Left colon (tissue), 2 donors: Measurements from ENCODE around the gene G6PD. TPM values are rescaled to one million over a fixed set of nuclear protein-coding genes. Genes with fewer than 3 reads are reported as not detected.
"Not testable (repeated sequence)": the region's sequence is repeated elsewhere in the genome, so short reads cannot be mapped to it uniquely, and the experiment has no call there.

Source experiments
- ATAC-seq: fragments of 200-7000 bp; cut with Tn5 transposase; one replicate; pipeline ENCODE4 v1.9.1; 2020; ENCODE audit warnings: mild to moderate bottlenecking, moderate library complexity
- DNase-seq, 2 donors: peaks; one replicate each; pipeline ENCODE4 v3.0.0-alpha.2; 2020
- intact Hi-C, 2 donors: fragments of 100-400 bp; cut with DNase I in 1 of 2; cut with micrococcal nuclease in 1 of 2; formaldehyde crosslinking; loops; one replicate each; pipeline versions ENCODE4 v1.11.2 to v1.14.0; 2022; cut with DNase I, micrococcal nuclease
- total RNA-seq, 2 donors: library from RNA; stranded (reverse); fragmentation: NEBNext Ultra II Directional; extraction: Animal tissue kit (Norgen Biotek cat#: 25700); gene quantifications; one replicate each; pipeline ENCODE4 v1.2.1, GENCODE V29; 2021
- donor health status: DM: no; HTN: no; CAD: no.
- donor health status: DM: yes; HTN: yes; CAD: no.

G6PD gene
- total RNA-seq, 2 donors from 2014 or later, result 30.5 to 34.2 TPM

DNA sequence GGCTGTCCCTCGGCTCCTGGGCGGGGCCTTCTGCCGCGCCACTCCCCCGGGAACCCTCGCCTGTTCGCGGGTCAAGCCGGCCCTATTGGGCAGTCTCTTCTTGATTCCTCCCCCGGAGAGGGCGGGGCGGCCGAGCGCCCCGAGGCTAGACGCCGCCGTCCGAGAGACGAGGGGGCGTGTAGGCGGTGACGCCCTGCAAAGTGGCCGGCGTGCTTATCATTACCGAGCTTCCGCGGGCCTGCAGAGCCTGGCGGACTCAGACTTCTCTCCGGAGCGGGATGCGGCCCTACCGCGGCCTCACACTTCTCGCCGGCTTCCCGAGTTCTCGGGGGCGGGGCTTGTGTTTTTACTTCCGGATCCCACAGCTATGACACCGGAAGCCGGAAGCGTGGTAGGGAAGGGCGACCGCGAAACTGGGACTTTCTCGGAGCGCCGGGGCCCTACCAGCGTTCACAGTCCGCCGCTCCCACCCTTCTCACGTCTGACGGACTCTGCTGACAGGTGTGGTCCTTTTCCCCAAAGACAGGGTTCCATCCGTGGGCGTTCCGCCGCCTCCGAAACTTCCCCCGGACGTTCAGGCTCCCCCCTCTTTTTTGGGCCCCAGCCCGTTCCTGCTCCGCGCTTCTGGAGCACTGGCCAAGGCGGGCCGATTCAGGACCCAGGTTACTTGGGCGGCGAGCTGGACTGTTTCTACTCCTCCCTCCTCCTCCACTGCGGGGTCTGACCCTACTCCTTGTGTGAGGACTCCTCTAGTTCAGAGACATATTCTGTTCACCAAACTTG lies 790 bp upstream of the G6PD start, which contains the start of gene IKBKG:
Gene IKBKG (plus strand): TSS at position 376 of the 783 bp plus-strand sequence. CDS start 4,383 bp downstream, outside the sequence.
- DNase-seq, result peak; percentile 88 to 92
- intact Hi-C loops, result no loop called here
- ATAC-seq, result peak; percentile 90

DNA sequence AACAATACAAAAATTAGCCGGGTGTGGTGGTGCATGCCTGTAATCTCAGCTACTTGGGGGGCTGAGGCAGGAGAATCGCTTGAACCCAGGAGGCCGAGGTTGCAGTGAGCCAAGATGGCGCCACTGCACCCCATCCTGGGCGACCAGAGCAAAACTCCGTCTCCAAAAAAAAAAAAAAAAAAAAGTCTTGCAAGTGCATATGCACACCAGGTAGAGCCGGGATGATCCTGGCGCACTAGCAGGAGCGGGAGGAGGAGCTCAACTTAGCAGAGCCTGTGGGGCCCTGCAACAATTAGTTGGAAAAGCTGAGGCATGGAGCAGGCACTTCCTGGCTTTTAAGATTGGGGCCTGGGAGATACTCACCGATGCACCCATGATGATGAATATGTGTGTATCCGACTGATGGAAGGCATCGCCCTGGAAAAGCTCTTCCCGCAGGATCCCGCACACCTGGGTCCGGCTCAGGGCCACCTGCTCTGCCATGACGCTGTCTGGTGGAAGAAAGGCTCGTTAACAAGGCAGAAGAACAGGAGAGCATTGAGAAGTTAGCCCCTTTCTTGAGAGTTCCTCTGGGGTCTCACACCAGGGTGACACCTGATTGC lies 872 bp downstream of the G6PD start:
- ATAC-seq (no peak), DNase-seq (no peak)

DNA sequence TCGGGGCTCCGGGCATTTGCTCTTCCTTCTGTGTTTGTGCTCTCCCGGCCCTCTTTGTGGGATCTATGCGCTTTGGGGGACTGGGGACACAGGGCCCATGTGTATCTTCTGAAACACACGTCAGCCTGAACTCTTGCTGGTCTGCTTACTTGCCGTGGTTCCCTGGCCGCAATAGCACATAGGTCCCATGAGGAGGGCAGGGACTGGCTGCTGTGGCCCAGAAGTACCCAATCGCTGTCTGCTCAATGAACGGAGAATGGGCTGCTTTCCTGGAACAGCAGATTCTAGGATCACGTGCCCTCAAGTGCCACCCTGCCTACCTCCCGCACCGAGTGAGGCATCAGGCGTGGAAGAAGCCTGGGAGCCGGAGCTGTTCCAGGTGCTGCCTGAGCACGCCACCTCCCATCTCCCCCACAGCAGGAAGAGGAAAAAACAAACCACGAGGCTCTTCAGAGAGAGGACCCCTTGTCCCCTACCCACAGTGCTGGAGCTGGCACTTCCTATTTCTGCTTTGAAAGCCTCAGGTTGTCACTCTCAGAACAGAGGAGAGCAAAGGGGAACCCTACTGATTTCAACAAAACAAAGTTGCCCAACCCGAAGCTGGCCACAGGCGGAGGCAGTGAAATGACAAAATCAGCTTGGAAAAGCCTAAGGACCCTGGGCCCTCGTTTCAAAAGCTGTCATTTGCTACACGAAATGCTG lies 3.8 kb downstream of the G6PD start:
- ATAC-seq, result no peak
- no peak for DNase-seq
- intact Hi-C loops, result no loop called here

More for the DNA sequence above, 872 bp downstream of the G6PD start:
- intact Hi-C loops, result no loop called here

DNA sequence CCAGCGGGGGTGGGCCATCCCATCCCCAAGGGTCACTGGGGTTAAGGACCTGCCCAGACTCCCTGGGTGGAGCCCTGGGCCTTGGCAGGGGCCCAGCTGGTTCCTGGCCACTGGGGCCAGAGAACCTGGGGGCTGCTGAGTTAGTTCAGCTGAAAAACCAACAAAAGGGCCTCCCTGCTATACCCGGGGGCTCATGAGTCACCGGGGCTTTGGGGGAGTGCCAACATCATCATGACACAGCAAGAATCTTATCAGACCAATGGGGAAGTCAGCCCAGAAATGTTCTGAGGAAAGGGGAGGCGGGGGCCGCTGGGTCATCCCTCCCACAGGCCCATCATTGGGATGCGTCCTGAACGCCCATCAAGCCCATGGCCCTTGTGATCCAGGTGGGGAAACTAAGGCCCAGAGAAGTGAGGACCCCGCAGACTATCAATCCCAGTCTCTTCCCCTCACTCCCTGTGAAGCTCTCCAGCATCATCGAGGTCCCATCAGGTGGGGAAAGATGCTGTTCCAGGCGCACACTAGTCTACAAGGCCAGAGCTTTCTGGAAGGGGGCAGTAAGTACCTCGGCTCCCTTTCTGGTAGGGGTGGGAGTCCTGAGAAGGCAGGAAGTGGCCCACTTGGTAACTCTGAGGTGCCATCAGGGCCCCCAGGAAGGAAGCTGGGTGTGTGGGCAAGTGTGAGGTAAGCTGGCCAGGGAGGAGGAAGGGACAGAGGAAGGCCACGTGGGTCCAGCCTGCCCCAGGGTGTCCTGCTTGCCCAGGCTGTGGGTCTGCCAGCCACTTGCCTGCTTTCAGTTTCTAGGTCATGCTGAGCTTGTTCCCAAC lies 4.5 kb downstream of the G6PD start:
- peak in 1 of 2 donors; percentile 50 for DNase-seq
- intact Hi-C loops, result no loop called here
- ATAC-seq, result no peak

DNA sequence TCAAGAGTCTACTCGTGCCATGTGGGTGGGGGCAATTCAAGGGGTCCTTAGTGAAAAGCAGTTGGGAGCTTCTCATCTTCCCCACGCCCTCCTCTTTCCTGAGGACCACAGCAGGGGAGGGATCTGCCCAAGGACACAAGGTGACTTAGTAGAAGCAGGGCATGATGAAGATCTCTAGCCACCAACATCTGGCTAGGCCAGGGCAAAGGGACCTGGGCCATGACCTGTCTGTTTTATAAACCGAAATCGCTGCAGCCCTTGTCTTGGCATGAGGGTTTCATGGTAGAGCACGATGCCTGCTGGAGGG lies 5.1 kb downstream of the G6PD start:
- no peak for ATAC-seq
- no peak for DNase-seq
- intact Hi-C loops, result no loop called here

- no peak for DNase-seq
- no peak for ATAC-seq
- intact Hi-C loops, result no loop called here
Observed at GRCh38 chrX:154540897-154541535, 5.6 kb downstream of the G6PD start.

- intact Hi-C loops, ATAC-seq, DNase-seq: not testable (repeated sequence)
Observed at GRCh38 chrX:154540365-154540764, 6.3 kb downstream of the G6PD start.

GRCh38 chrX:154539077-154539476 lies 7.6 kb downstream of the G6PD start:
- ATAC-seq (no peak), DNase-seq (no peak)
- intact Hi-C loops, result no loop called here

- intact Hi-C loops, result no loop called here
- ATAC-seq (no peak), DNase-seq (no peak)
Observed at GRCh38 chrX:154535892-154536291, 10.8 kb downstream of the G6PD start.

- ATAC-seq (peak; percentile 95), DNase-seq (peak; percentile 82 to 93)
- intact Hi-C loops, result no loop called here
Observed at GRCh38 chrX:154534526-154535322, 11.9 kb downstream of the G6PD start.

GRCh38 chrX:154532690-154533089 lies 14.0 kb downstream of the G6PD start:
- DNase-seq, result no peak

GRCh38 chrX:154531626-154532025 lies 15.0 kb downstream of the G6PD start:
- intact Hi-C loops, result no loop called here
- DNase-seq (no peak), ATAC-seq (no peak)

More at GRCh38 chrX:154532690-154533089, 14.0 kb downstream of the G6PD start:
- intact Hi-C loops, result no loop called here
- no peak for ATAC-seq

DNA sequence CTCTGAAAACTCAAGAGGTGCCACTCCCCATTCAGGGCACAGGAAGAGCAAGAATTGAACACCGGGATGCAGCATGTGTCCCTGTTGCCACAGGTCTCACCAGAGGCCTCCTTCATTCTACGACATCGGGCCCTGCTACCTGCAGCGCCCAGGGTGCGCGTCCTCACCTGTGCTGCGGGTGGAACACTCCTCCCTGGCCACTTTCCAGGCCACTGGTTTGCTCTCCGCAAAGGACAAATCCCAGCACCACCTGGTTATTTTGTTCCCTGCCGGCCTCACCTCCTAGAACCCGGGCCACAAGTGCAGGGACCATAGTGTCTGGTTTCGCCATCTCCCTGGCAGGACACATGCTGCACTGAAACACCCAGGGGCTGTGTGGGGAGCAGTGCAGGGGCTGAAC lies 16.4 kb downstream of the G6PD start:
- no peak for ATAC-seq
- intact Hi-C loops, result no loop called here

GRCh38 chrX:154529206-154529612 lies 17.4 kb downstream of the G6PD start:
- DNase-seq (no peak), ATAC-seq (no peak)
- intact Hi-C loops, result no loop called here

More for the DNA sequence above, 16.4 kb downstream of the G6PD start:
- DNase-seq, result no peak

DNA sequence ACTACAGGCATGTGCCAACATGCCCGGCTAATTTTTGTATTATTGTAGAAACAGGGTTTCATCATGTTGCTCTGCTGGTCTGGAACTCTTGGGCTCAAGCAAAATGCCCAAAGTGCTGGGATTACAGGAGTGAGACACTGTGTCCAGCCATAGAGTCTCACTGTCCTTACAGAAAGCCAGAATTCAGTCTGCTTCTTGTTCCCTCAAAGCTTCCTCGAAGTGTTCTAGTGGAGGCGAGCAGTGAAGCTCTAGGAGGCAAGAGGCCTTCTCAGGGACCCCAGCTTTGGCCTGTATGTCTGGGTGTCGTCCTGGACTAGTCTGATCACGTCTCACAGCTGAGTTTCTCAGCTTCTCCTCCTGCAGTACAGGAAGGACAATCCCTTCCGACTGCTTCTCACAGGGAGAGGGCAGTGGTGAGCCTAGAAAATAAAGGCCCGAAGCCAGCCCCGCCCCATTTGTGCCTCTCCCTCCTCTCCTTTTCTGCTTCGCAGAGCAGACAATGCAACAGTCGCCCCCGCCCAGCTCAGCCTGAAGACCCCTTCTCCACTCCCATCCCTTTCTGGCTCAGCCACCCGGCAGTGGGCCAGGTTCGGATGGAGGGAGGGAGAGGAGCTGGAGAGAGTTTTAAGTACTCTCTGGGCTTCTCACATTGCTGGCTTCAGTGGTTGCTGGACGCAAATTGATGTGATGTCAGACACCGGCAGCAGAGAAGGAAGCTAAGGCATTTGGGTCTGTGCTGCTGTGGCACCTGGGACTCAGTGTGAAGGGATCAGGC lies 19.6 kb downstream of the G6PD start:
- peak; percentile 87 for ATAC-seq
- intact Hi-C loops, result no loop called here
- peak; percentile 81 to 86 for DNase-seq

GRCh38 chrX:154525606-154526490 lies 20.8 kb downstream of the G6PD start:
- DNase-seq, result no peak
- intact Hi-C loops, result no loop called here
- no peak for ATAC-seq
